GM12864 (cell line): Measurements from ENCODE around the gene FRY.

Experiments used
- DNase-seq: peaks from one replicate; pipeline ENCODE4 v3.0.0-alpha.2; 2011; ENCODE audit warnings: low read depth
- H3K4me3 ChIP-seq: 2 replicates; pipeline ENCODE4 v1.5.1; 2011; ENCODE audit warnings: mild to moderate bottlenecking, low read depth, low read length, control low read depth
- TF ChIP-seq, protein P1 (sequence below): IDR thresholded peaks from 2 replicates; pipeline ENCODE4 v1.5.1; 2011; ENCODE audit warnings: low read depth, mild to moderate bottlenecking, moderate library complexity, low read length, control low read depth, inconsistent platforms; ENCODE audit errors: missing control alignments

FRY gene

DNA sequence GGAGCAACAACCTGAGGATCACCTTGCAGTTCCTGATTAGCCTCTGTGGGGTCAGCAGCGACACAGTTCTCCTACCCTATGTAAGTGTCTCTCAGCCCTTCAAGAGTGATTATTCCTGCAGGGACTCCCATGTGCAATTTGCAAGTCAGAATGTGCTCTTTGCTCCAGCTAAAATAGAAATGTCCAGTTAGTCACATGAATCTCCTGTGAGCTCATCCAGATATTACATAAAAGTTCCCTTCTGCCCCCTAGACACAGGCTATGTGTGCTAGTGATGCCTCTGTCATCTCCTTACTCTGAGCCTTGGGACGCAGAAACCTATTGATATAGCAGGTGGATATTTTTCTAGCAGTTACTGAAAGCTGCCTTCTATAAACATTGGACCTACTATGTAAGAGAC is 178.1 kb downstream of the FRY start:
- no peak overlapping the region for H3K4me3 ChIP-seq
- DNase-seq = no peak
- TF ChIP-seq, protein P1, sequence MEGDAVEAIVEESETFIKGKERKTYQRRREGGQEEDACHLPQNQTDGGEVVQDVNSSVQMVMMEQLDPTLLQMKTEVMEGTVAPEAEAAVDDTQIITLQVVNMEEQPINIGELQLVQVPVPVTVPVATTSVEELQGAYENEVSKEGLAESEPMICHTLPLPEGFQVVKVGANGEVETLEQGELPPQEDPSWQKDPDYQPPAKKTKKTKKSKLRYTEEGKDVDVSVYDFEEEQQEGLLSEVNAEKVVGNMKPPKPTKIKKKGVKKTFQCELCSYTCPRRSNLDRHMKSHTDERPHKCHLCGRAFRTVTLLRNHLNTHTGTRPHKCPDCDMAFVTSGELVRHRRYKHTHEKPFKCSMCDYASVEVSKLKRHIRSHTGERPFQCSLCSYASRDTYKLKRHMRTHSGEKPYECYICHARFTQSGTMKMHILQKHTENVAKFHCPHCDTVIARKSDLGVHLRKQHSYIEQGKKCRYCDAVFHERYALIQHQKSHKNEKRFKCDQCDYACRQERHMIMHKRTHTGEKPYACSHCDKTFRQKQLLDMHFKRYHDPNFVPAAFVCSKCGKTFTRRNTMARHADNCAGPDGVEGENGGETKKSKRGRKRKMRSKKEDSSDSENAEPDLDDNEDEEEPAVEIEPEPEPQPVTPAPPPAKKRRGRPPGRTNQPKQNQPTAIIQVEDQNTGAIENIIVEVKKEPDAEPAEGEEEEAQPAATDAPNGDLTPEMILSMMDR = no peak

DNA sequence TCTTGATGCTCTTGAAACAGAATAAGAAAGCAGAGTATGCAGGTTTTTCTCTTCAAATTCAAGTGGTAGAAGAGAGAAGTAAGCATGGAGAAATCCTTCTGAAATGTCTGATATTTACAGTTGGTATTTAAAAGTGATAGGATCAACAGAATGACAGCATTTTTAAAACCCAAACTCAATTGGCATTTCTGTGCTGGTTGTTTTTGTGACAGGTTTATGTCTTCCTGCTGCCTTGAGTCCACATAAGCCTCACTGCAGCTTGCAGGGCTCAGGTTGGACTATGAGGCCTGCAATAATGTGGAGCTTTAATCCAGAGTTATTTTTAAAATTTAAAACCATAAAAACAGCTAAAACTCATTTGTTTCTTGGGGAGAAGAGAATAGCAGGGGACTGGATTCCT is 178.5 kb downstream of the FRY start:
- no peak overlapping the region for H3K4me3 ChIP-seq
- no peak for DNase-seq
- TF ChIP-seq, protein P1 = no peak

DNA sequence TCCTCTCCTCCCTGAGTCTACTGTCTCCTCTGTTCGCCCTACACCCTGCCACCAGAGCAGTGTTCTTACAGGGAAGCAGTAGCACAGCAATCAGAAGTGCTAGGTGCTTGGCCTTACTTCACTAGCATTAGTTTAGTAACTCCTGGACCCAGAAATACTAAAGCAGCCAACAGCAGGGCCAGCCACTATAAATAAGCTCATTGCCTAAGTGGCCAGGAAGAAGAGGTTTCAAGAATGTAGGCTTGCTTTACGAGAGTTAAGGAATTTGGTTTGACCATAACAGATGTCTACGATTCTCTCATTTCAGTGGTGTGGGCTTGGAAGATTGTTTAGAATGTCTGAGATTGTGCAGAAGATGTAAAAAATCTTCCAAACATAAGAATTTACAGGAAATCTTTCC is 180.2 kb downstream of the FRY start:
- TF ChIP-seq, protein P1 = no peak
- no peak overlapping the region for H3K4me3 ChIP-seq
- no peak for DNase-seq

- no peak overlapping the region for H3K4me3 ChIP-seq
- TF ChIP-seq, protein P1 = no peak
- DNase-seq = no peak
These were observed 180.8 kb downstream of the FRY start for GRCh38 chr13:32212421-32212820.

DNA sequence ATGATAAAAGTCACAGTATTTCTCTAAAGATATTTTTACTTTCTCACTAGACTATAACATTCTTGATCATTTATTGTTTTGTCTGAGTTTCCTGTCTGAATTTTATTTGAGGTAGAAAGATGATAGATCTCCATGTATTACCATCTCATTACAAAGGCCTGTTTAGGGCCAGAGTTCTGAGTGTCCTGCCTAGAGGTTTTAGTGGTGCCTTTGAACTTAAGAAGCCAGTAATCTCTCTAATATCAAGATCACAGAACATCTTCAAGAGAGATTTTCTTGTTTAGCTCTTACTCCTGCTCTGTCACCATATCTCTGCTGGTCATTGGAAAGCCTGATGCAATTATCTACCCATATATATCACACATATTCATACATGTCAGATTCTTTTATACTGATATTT is 182.1 kb downstream of the FRY start:
- DNase-seq = no peak

GRCh38 chr13:32214071-32214470 is 182.5 kb downstream of the FRY start:
- H3K4me3 ChIP-seq = no peak overlapping the region
- DNase-seq = no peak
- TF ChIP-seq, protein P1 = no peak

More for the DNA sequence above, 182.1 kb downstream of the FRY start:
- TF ChIP-seq, protein P1 = no peak
- no peak overlapping the region for H3K4me3 ChIP-seq

- DNase-seq = no peak
- TF ChIP-seq, protein P1 = no peak
These were observed 184.7 kb downstream of the FRY start for GRCh38 chr13:32216281-32216680.

More at GRCh38 chr13:32216281-32216680, 184.7 kb downstream of the FRY start:
- H3K4me3 ChIP-seq = no peak overlapping the region
